A549 (cell line): Measurements from ENCODE around the gene NCOA1. TPM values are rescaled to one million over a fixed set of nuclear protein-coding genes. Genes with fewer than 3 reads are reported as not detected.

ENCODE experiments used
- ATAC-seq, 2 experiments: fragments of 200-7000 bp in 1 of 2; fragments of >200 bp in 1 of 2; cut with Nextera tagmentation in 1 of 2; cut with Tn5 transposase in 1 of 2; 3 replicates each; pipeline versions ENCODE4 v1.8.0 to v1.9.1; 2018 to 2020; ENCODE audit warnings: mild to moderate bottlenecking in 1 of 2, moderate library complexity in 1 of 2
- CTCF ChIA-PET: fragments of 300-600 bp; sonication (Branson Sonifier 250); formaldehyde crosslinking; extraction: SDS; loops from one replicate; lab custom pipeline; 2021; ENCODE audit warnings: antibody characterized with exemption, inconsistent platforms; lab: Yijun Ruan, JAX
- POLR2A ChIA-PET: fragments of 350-600 bp; formaldehyde crosslinking; extraction: SDS; loops from one replicate; lab custom pipeline; 2021; ENCODE audit warnings: antibody characterized with exemption, inconsistent platforms; lab: Yijun Ruan, JAX
- DNase-seq, 2 experiments: peaks; one replicate each; pipeline versions ENCODE4 v3.0.0 to v3.0.0-alpha.2; 2011 to 2016; ENCODE audit warnings: low read depth in 1 of 2, low spot score in 1 of 2
- FAIRE-seq: peaks from 2 replicates; lab custom pipeline; 2011; peaks lifted over from hg19 to GRCh38; lab: Jason Lieb, UNC
- H3K27ac ChIP-seq, 2 experiments: fragments of >200 bp; sonication (Bioruptor Twin); formaldehyde crosslinking; 3 replicates each; pipeline ENCODE4 v1.5.1; 2016 to 2017
- H3K4me1 ChIP-seq: fragments of >200 bp; sonication (Bioruptor Twin); formaldehyde crosslinking; 3 replicates; pipeline ENCODE4 v1.6.1; 2016
- H3K4me2 ChIP-seq: fragments of >200 bp; sonication (Bioruptor Twin); formaldehyde crosslinking; 3 replicates; pipeline ENCODE4 v1.6.1; 2016
- H3K4me3 ChIP-seq: fragments of >200 bp; sonication (Bioruptor Twin); formaldehyde crosslinking; 3 replicates; pipeline ENCODE4 v1.5.1; 2016
- H3K9me3 ChIP-seq: fragments of >200 bp; sonication (Bioruptor Twin); formaldehyde crosslinking; 3 replicates; pipeline ENCODE4 v1.6.1; 2016
- BHLHE40 ChIP-seq: IDR thresholded peaks from 2 replicates; pipeline ENCODE4 v1.6.1; 2012; ENCODE audit warnings: low read depth, low read length, inconsistent platforms
- CEBPB ChIP-seq, 2 experiments: fragments of >200 bp in 1 of 2; sonication (Bioruptor Twin) in 1 of 2; formaldehyde crosslinking in 1 of 2; IDR thresholded peaks; 2 replicates each; pipeline ENCODE4 v1.6.1; 2012 to 2016
- CHD4 ChIP-seq: fragments of 200-600 bp; sonication (generic); IDR thresholded peaks from 2 replicates; pipeline ENCODE4 v1.6.1; 2016; ENCODE audit warnings: antibody characterized with exemption, mild to moderate bottlenecking, borderline replicate concordance
- EHF ChIP-seq: fragments of 250-450 bp; sonication (Bioruptor Pico); IDR thresholded peaks from 2 replicates; pipeline ENCODE4 v1.5.0; 2020; ENCODE audit warnings: mild to moderate bottlenecking
- EHMT2 ChIP-seq: fragments of 200-600 bp; sonication (generic); IDR thresholded peaks from 2 replicates; pipeline ENCODE4 v1.6.1; 2016; ENCODE audit warnings: antibody characterized with exemption, low read depth, mild to moderate bottlenecking, moderate library complexity
- EP300 ChIP-seq, 2 experiments: fragments of >200 bp; sonication (Bioruptor Twin); formaldehyde crosslinking; IDR thresholded peaks; 2 replicates in 1 of 2; 3 replicates in 1 of 2; pipeline ENCODE4 v1.6.1; 2016 to 2017
- ESRRA ChIP-seq: fragments of 150-350 bp; IDR thresholded peaks from 2 replicates; pipeline ENCODE4 v1.6.1; 2014; ENCODE audit warnings: mild to moderate bottlenecking, low read length, borderline replicate concordance
- FOSL2 ChIP-seq, 2 experiments: fragments of 450-650 bp in 1 of 2; fragments of >200 bp in 1 of 2; sonication (Bioruptor Twin) in 1 of 2; formaldehyde crosslinking; IDR thresholded peaks; 2 replicates each; pipeline versions ENCODE4 v1.5.0 to v1.6.1; 2016 to 2020; ENCODE audit warnings: mild to moderate bottlenecking in 1 of 2, moderate library complexity in 1 of 2
- FOXS1 ChIP-seq: fragments of 250-450 bp; sonication (Bioruptor Pico); IDR thresholded peaks from 2 replicates; pipeline ENCODE4 v1.5.0; 2020; ENCODE audit warnings: mild to moderate bottlenecking, moderate library complexity
- HDAC2 ChIP-seq: fragments of 200-600 bp; sonication (generic); IDR thresholded peaks from 2 replicates; pipeline ENCODE4 v1.6.1; 2016
- JUN ChIP-seq, 2 experiments: fragments of >200 bp; sonication (Bioruptor Twin); formaldehyde crosslinking; IDR thresholded peaks; 2 replicates in 1 of 2; 3 replicates in 1 of 2; pipeline ENCODE4 v1.6.1; 2016 to 2017
- KDM1A ChIP-seq: fragments of 200-600 bp; sonication (generic); IDR thresholded peaks from 2 replicates; pipeline ENCODE4 v1.6.1; 2016; ENCODE audit warnings: low read depth, mild to moderate bottlenecking
- MAFK ChIP-seq: fragments of 450-650 bp; IDR thresholded peaks from 2 replicates; pipeline ENCODE4 v1.6.1; 2014; ENCODE audit not compliant: partially characterized antibody
- MAZ ChIP-seq: fragments of 150-350 bp; IDR thresholded peaks from 2 replicates; pipeline ENCODE4 v1.6.1; 2014; ENCODE audit warnings: antibody characterized with exemption, low read depth, low read length, borderline replicate concordance
- POLR2AphosphoS2 ChIP-seq: conservative IDR thresholded peaks from 2 replicates; pipeline ENCODE4 v1.6.1; 2012; ENCODE audit warnings: low read length, improper control_type of control experiment, inconsistent platforms
- SMC3 ChIP-seq: fragments of >200 bp; sonication (Bioruptor Twin); formaldehyde crosslinking; IDR thresholded peaks from 3 replicates; pipeline ENCODE4 v1.6.1; 2018; ENCODE audit warnings: inconsistent platforms
- SREBF2 ChIP-seq: fragments of 450-650 bp; IDR thresholded peaks from 2 replicates; pipeline ENCODE4 v1.6.1; 2014; ENCODE audit warnings: mild to moderate bottlenecking, moderate library complexity
- ZC3H11A ChIP-seq: fragments of 450-650 bp; IDR thresholded peaks from 2 replicates; pipeline ENCODE4 v1.6.1; 2014; ENCODE audit warnings: antibody characterized with exemption, mild to moderate bottlenecking
- ZNF302 ChIP-seq: fragments of 250-450 bp; sonication (Bioruptor Pico); IDR thresholded peaks from 2 replicates; pipeline ENCODE4 v1.9.0; 2021; ENCODE audit warnings: inconsistent platforms, mild to moderate bottlenecking, moderate library complexity
- ZSCAN20 ChIP-seq: fragments of 250-450 bp; sonication (Bioruptor Pico); IDR thresholded peaks from 2 replicates; pipeline ENCODE4 v1.8.0; 2022; ENCODE audit warnings: mild to moderate bottlenecking, moderate library complexity
- WGBS: methylation state at CpG from one replicate; pipeline ENCODE4 v1.1.6; 2017; ENCODE audit errors: missing lambda C conversion rate; 5-methylcytosine and 5-hydroxymethylcytosine counted together
- polyA plus RNA-seq, 4 experiments: library from polyadenylated mRNA; depleted of rRNA in 3 of 4; stranded (reverse); fragments of >200 nt; fragmentation: RNase III in 1 of 4; extraction: RNeasy Plus Mini Kit Qiagen cat#74134 plus additional on column Dnase treatment in 1 of 4; gene quantifications; 2 replicates in 3 of 4; 3 replicates in 1 of 4; pipeline ENCODE4 v1.2.3, GENCODE V29; 2011 to 2017
- TF ChIP-seq, protein P1 (sequence below): fragments of 250-450 bp; sonication (Bioruptor Pico); IDR thresholded peaks from 2 replicates; pipeline ENCODE4 v1.5.0; 2020; ENCODE audit warnings: low read depth, mild to moderate bottlenecking, moderate library complexity
- TF ChIP-seq, protein P2 (sequence below): IDR thresholded peaks from 2 replicates; pipeline ENCODE4 v1.6.1; 2012
- TF ChIP-seq, protein P3 (sequence below): IDR thresholded peaks from 2 replicates; pipeline ENCODE4 v1.6.1; 2012
- TF ChIP-seq, protein P4 (sequence below): fragments of >200 bp; sonication (Bioruptor Twin); formaldehyde crosslinking; IDR thresholded peaks from 2 replicates; pipeline ENCODE4 v1.6.1; 2016
- TF ChIP-seq, protein P5 (sequence below): fragments of >200 bp; sonication (Bioruptor Twin); formaldehyde crosslinking; IDR thresholded peaks from 3 replicates; pipeline ENCODE4 v1.5.1; 2016

NCOA1 gene
- polyA plus RNA-seq, 2 of the 4 experiments (the other 2 are of a cell fraction) = 7.6 to 29.9 TPM

DNA sequence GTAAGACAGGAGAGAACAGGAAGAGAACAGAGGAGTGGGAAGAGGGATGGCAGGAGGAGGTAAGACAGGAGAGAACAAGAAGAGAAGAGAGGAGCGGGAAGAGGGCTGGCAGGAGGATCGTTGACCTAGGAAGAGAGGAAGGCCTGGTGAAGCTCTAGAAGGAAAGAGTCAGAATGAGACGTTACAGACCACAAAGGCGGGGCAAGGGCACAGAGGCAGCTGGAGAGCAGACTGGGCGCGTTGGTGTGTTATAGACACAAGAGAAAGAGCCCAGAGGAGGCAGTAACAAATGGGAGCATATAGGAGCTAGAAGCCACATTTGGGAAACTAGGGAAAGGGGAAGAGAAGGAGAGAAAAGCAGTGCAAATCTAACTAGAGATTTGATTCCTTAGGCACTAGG, 275.6 kb downstream of the NCOA1 start:
- ATAC-seq (no peak; a peak in 1 of 6 replicates), DNase-seq (no peak), FAIRE-seq (no peak)
- H3K9me3 ChIP-seq = no peaks in the 10 kb centered on the region
- no peak overlapping the region for H3K27ac ChIP-seq
- TF ChIP-seq, protein P1, sequence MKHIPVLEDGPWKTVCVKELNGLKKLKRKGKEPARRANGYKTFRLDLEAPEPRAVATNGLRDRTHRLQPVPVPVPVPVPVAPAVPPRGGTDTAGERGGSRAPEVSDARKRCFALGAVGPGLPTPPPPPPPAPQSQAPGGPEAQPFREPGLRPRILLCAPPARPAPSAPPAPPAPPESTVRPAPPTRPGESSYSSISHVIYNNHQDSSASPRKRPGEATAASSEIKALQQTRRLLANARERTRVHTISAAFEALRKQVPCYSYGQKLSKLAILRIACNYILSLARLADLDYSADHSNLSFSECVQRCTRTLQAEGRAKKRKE (CRISPR knock-in tag) = no peak
- TF ChIP-seq, protein P2, sequence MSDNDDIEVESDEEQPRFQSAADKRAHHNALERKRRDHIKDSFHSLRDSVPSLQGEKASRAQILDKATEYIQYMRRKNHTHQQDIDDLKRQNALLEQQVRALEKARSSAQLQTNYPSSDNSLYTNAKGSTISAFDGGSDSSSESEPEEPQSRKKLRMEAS = no peak
- TF ChIP-seq KDM1A = no peak
- no peak for TF ChIP-seq SREBF2
- TF ChIP-seq JUN (IDR thresholded peaks at IDR 0.05) = no peak
- H3K4me1 ChIP-seq = no peaks in the 10 kb centered on the region
- ChIA-PET POLR2A (no interaction called here), CTCF (interaction anchor here (0.7 to 1.7 kb wide), 4 partner anchors 13 to 357 kb away, joined by 3 to 6 read pairs (median 4); partner anchors contain the start of genes CENPO and PTRHD1)
- no peak overlapping the region for H3K4me3 ChIP-seq
- H3K4me2 ChIP-seq = no peak overlapping the region
- 84% methylated on average over 6 of the region's 6 CpGs for WGBS

DNA sequence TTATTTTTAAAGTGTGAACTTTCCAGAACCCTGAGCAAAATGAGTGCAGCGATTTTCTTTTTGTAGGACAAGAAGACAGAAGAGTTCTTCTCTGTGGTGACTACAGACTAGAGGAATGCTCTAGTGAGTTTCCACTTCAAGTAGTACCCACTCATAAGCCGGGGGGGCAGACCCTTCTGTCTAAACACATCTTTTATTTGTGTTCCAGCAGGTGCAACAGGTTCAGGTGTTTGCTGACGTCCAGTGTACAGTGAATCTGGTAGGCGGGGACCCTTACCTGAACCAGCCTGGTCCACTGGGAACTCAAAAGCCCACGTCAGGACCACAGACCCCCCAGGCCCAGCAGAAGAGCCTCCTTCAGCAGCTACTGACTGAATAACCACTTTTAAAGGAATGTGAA, 277.0 kb downstream of the NCOA1 start:
- FAIRE-seq (no peak), DNase-seq (no peak), ATAC-seq (no peak)
- Histone ChIP-seq H3K4me1 (no peaks in the 10 kb centered on the region), H3K27ac (no peak overlapping the region), H3K9me3 (no peaks in the 10 kb centered on the region), H3K4me3 (no peak overlapping the region), H3K4me2 (no peak overlapping the region)
- ChIA-PET CTCF (interaction anchor here (1.1 to 1.7 kb wide), 3 partner anchors 11 to 60 kb away, joined by 3 to 4 read pairs (median 4); partner anchors contain the start of genes CENPO and PTRHD1), POLR2A (no interaction called here)
- no peak for TF ChIP-seq ZNF302
- TF ChIP-seq BHLHE40 = no peak
- TF ChIP-seq FOXS1 (CRISPR knock-in tag) = no peak
- no peak for TF ChIP-seq EHF (CRISPR knock-in tag)
- no peak for TF ChIP-seq POLR2AphosphoS2
- no peak for TF ChIP-seq EP300 (IDR thresholded peaks at IDR 0.05)
- TF ChIP-seq HDAC2 = no peak
- TF ChIP-seq MAZ = no peak
- TF ChIP-seq ZSCAN20 = no peak
- TF ChIP-seq SMC3 = no peak
- no peak for TF ChIP-seq ESRRA
- no peak for TF ChIP-seq FOSL2 (IDR thresholded peaks at IDR 0.05)
- TF ChIP-seq FOSL2 (CRISPR knock-in tag; IDR thresholded peaks at IDR 0.05) = no peak
- no peak for TF ChIP-seq EHMT2
- TF ChIP-seq CEBPB (IDR thresholded peaks at IDR 0.05) = no peak
- TF ChIP-seq ZC3H11A = no peak
- TF ChIP-seq, protein P3, sequence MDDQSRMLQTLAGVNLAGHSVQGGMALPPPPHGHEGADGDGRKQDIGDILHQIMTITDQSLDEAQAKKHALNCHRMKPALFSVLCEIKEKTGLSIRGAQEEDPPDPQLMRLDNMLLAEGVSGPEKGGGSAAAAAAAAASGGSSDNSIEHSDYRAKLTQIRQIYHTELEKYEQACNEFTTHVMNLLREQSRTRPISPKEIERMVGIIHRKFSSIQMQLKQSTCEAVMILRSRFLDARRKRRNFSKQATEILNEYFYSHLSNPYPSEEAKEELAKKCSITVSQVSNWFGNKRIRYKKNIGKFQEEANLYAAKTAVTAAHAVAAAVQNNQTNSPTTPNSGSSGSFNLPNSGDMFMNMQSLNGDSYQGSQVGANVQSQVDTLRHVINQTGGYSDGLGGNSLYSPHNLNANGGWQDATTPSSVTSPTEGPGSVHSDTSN = no peak
- TF ChIP-seq, protein P4, sequence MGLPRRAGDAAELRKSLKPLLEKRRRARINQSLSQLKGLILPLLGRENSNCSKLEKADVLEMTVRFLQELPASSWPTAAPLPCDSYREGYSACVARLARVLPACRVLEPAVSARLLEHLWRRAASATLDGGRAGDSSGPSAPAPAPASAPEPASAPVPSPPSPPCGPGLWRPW = no peak
- TF ChIP-seq MAFK = no peak
- no peak for TF ChIP-seq CHD4
- TF ChIP-seq, protein P5, sequence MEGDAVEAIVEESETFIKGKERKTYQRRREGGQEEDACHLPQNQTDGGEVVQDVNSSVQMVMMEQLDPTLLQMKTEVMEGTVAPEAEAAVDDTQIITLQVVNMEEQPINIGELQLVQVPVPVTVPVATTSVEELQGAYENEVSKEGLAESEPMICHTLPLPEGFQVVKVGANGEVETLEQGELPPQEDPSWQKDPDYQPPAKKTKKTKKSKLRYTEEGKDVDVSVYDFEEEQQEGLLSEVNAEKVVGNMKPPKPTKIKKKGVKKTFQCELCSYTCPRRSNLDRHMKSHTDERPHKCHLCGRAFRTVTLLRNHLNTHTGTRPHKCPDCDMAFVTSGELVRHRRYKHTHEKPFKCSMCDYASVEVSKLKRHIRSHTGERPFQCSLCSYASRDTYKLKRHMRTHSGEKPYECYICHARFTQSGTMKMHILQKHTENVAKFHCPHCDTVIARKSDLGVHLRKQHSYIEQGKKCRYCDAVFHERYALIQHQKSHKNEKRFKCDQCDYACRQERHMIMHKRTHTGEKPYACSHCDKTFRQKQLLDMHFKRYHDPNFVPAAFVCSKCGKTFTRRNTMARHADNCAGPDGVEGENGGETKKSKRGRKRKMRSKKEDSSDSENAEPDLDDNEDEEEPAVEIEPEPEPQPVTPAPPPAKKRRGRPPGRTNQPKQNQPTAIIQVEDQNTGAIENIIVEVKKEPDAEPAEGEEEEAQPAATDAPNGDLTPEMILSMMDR = no peak
- 84% methylated on average over 5 of the region's 5 CpGs for WGBS
